Activated B cell treated with CpG ODN at 0.5 μM for 24 hours (primary cell): ENCODE results near the gene RPL4. TPM values are rescaled to one million over a fixed set of nuclear protein-coding genes. Genes with fewer than 3 reads are reported as not detected.

ENCODE experiments used
- ATAC-seq: fragments of 200-7000 bp; cut with Tn5 transposase; one replicate; pipeline ENCODE4 v1.10.0; 2021; ENCODE audit warnings: low read depth, mild to moderate bottlenecking, moderate library complexity
- CTCF ChIA-PET: fragments of 350-600 bp; sonication (Branson Sonifier 250); formaldehyde crosslinking; loops from one replicate; lab custom pipeline; 2021; ENCODE audit warnings: antibody characterized with exemption; lab: Charles Lee
- POLR2A ChIA-PET: fragments of 350-600 bp; sonication (Branson Sonifier 250); formaldehyde crosslinking; loops from one replicate; lab custom pipeline; 2021; ENCODE audit warnings: antibody characterized with exemption; lab: Charles Lee
- DNase-seq: peaks from one replicate; pipeline ENCODE4 v3.0.0; 2022
- H3K27ac Mint-ChIP-seq: one replicate; pipeline ENCODE4 v1.8.0; 2020; ENCODE audit warnings: mixed read lengths
- H3K27me3 Mint-ChIP-seq: one replicate; pipeline ENCODE4 v1.8.0; 2021; ENCODE audit warnings: mixed read lengths
- H3K36me3 Mint-ChIP-seq: one replicate; pipeline ENCODE4 v1.8.0; 2021; ENCODE audit warnings: low read depth, mixed read lengths
- H3K4me1 Mint-ChIP-seq: one replicate; pipeline ENCODE4 v1.8.0; 2021; ENCODE audit warnings: mixed read lengths
- H3K4me3 Mint-ChIP-seq: one replicate; pipeline ENCODE4 v1.8.0; 2020; ENCODE audit warnings: mild to moderate bottlenecking, mixed read lengths
- H3K9me3 Mint-ChIP-seq: one replicate; pipeline ENCODE4 v1.8.0; 2020; ENCODE audit warnings: mixed read lengths
- CTCF ChIP-seq: fragments of 200-600 bp; IDR thresholded peaks from one replicate; pipeline ENCODE4 v1.8.0; 2022; ENCODE audit warnings: antibody characterized with exemption, mild to moderate bottlenecking
- intact Hi-C: fragments of 100-400 bp; cut with micrococcal nuclease; formaldehyde crosslinking; loops from one replicate; pipeline ENCODE4 v1.15.1; 2024
- total RNA-seq: library from RNA; stranded (reverse); gene quantifications from 2 replicates; pipeline ENCODE4 v1.2.3, GENCODE V29; 2022

Gene RPL4
- total RNA-seq, 1 donor from 2014 or later: 3,690 TPM

DNA sequence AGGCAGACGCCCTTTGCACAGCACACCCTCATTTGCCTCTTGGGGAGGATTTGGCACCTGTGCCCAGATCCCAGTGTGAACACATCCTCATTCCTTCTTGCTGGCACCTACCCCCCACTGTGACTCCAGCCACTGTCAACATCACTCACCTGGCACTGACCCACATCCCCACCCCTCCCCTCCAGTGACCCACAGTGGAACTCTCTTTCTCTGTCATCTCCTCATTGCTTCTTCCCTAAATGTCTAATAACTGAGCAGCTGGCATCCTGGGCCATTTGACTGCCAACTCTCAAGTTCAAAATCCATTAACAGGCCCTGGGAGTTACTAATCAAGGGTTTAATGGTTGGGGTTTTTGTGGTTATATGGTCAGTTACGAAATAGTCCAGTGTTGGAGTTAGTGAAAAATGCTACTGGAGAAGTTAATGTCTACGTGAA lies 21.5 kb downstream of the RPL4 start:
- intact Hi-C loops: no loop called here
- H3K36me3 Mint-ChIP-seq: peaks cover 65% of the 10 kb centered on the region
- H3K9me3 Mint-ChIP-seq: no peaks in the 10 kb centered on the region
- H3K27me3 Mint-ChIP-seq: no peaks in the 10 kb centered on the region
- DNase-seq (no peak), ATAC-seq (no peak)
- CTCF ChIA-PET: no interaction called here
- no peak for TF ChIP-seq CTCF
- POLR2A ChIA-PET: no interaction called here
- H3K4me1 Mint-ChIP-seq: no peaks in the 10 kb centered on the region
- no peak overlapping the region for H3K27ac Mint-ChIP-seq
- no peak overlapping the region for H3K4me3 Mint-ChIP-seq

DNA sequence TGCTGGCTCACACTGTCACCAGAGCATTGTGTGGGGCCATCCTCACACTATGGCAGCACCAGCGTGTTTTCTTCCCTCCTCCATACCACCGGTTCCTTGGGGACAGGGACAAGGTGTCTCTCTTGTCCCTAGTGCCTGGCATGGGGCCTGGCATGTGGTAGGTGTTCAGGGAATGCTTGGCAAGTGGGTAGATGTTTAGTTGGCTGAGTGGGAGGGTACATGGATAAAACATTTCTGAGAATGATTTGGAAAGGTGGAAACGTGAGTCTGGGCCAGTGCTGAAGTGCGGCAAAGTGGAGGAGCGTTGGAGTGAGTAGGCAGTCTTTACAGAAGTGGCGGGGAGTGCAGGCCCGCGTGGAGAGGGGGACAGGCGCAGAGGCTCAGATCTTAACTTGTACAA lies 22.1 kb downstream of the RPL4 start:
- Mint-ChIP-seq H3K9me3 (no peaks in the 10 kb centered on the region), H3K27me3 (no peaks in the 10 kb centered on the region), H3K36me3 (peaks cover 59% of the 10 kb centered on the region), H3K4me3 (no peak overlapping the region), H3K4me1 (no peaks in the 10 kb centered on the region), H3K27ac (no peak overlapping the region)
- ATAC-seq (no peak), DNase-seq (no peak)
- intact Hi-C loops: no loop called here
- POLR2A ChIA-PET: no interaction called here
- CTCF ChIA-PET: no interaction called here
- TF ChIP-seq CTCF: no peak

DNA sequence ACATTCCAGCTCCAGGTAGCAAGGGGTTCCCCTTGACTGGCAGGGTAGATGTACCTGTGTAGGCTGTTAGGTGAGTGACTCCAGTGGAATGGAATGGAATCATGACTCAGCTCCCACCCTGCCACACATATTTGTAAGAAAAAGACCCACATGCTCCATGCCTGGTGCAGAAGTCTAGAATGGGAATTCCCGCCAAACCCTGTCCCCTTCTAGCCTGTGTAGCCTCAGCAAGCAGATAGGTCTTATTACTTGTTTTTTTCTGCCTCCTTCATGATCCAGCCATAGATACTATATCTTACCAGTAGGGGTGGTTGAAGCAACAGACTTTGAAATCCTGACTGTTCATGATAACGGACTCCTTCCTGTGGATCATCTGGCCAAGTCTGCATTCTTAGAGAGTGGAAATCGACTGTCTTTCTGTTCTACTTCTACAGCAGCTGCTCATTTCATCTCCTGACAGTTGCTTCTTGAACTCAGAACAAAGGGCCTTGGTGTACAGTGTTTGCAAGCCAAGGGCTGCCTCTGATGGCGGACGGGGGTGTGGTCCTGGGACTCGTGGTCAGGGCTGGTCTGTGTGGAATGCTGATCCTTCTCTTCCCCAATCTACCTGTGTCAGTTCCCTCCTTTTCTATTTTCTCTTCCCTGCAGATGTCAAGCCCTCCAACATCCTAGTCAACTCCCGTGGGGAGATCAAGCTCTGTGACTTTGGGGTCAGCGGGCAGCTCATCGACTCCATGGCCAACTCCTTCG lies 23.4 kb downstream of the RPL4 start:
- CTCF ChIA-PET: no interaction called here
- no peak overlapping the region for H3K4me3 Mint-ChIP-seq
- intact Hi-C loops: no loop called here
- no peaks in the 10 kb centered on the region for H3K9me3 Mint-ChIP-seq
- H3K27ac Mint-ChIP-seq: no peak overlapping the region
- no peaks in the 10 kb centered on the region for H3K4me1 Mint-ChIP-seq
- DNase-seq (no peak), ATAC-seq (no peak)
- TF ChIP-seq CTCF: no peak
- H3K27me3 Mint-ChIP-seq: no peaks in the 10 kb centered on the region
- H3K36me3 Mint-ChIP-seq: peaks cover 48% of the 10 kb centered on the region
- POLR2A ChIA-PET: interaction anchor here (0.6 kb wide), 1 partner anchor 66 kb away, joined by 4 read pairs; no protein-coding TSS in a partner anchor

DNA sequence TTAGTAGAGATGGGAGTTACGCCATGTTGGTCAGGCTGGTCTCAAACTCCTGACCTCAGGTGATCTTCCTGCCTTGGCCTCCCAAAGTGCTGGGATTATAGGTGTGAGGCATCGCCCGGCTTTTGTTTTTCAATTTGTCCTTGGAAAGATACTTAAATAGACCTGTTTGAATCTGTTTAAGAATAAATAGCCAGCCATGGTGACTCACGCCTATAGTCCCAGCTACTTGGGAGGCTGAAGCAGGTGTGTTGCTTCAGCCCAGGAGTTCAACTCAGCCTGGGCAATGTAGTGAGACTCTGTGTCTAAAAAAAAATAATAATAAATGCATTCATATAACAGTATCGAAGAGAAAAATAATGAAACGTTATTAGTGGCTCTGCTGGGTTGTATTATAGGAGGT lies 24.4 kb downstream of the RPL4 start:
- TF ChIP-seq CTCF: no peak
- no peaks in the 10 kb centered on the region for H3K4me1 Mint-ChIP-seq
- H3K36me3 Mint-ChIP-seq: peaks cover 48% of the 10 kb centered on the region
- ATAC-seq (no peak), DNase-seq (no peak)
- H3K27me3 Mint-ChIP-seq: no peaks in the 10 kb centered on the region
- ChIA-PET CTCF (no interaction called here), POLR2A (no interaction called here)
- intact Hi-C loops: no loop called here
- no peaks in the 10 kb centered on the region for H3K9me3 Mint-ChIP-seq
- no peak overlapping the region for H3K4me3 Mint-ChIP-seq
- H3K27ac Mint-ChIP-seq: no peak overlapping the region

GRCh38 chr15:66477011-66477410 lies 27.6 kb downstream of the RPL4 start:
- ATAC-seq (no peak), DNase-seq (no peak)
- no peaks in the 10 kb centered on the region for H3K9me3 Mint-ChIP-seq
- H3K27ac Mint-ChIP-seq: no peak overlapping the region
- no peaks in the 10 kb centered on the region for H3K27me3 Mint-ChIP-seq
- POLR2A ChIA-PET: interaction anchor here (0.6 kb wide), 1 partner anchor 155 kb away, joined by 3 read pairs; no protein-coding TSS in a partner anchor
- peaks cover 8% of the 10 kb centered on the region for H3K4me1 Mint-ChIP-seq
- CTCF ChIA-PET: no interaction called here
- H3K36me3 Mint-ChIP-seq: peaks cover 22% of the 10 kb centered on the region
- TF ChIP-seq CTCF: no peak
- intact Hi-C loops: no loop called here
- no peak overlapping the region for H3K4me3 Mint-ChIP-seq
